ENCODE data around the gene ADGRG3. TPM values are rescaled to one million over a fixed set of nuclear protein-coding genes. Genes with fewer than 3 reads are reported as not detected.

Gene ADGRG3
- total and polyA plus RNA-seq, 2 of the 13 experiments (the other 11 are each of a cell fraction or from before 2014, with no cell fraction given): 2.7 to 11.8 TPM

DNA sequence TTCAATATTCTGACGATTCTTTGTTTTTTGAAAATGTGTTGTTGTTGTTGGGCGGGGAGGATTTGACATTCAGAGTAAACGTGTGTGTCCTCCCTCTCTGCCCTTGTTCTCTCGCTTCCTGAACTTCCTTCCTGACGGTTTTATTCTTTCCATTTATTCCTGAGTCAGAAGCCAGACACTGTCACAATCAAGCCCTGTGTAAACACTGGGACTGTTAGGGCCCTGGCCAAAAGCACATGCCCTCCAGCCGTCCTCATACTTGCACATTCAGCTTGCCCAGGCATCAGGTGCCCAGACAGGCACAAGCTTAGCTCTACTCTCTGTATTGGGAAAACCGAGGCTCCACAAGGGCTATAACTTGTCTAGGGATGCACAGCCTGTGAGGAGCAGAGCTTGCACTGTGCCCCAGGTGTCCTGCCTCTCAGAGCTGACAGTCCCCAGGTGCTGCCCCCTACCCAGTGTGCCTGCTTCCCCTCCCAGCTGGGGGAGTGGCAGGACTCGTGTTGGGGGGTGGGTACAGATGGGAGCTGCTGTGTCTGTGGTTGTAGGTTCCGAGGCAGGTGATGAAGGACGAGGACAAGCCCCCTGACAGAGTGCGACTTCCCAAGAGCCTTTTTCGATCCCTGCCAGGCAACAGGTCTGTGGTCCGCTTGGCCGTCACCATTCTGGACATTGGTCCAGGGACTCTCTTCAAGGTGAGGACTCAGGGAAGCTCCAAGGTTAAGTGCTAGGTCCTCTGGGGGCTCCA lies 9.7 kb downstream of the ADGRG3 start (continued):
- TF ChIP-seq ARID4A (CRISPR knock-in tag; IDR thresholded peaks at IDR 0.05; ENCODE audit: borderline replicate concordance) (no peak), THYN1 (CRISPR knock-in tag; IDR thresholded peaks at IDR 0.05; ENCODE audit: borderline replicate concordance, low read depth) (no peak), ZNF615 (CRISPR knock-in tag; IDR thresholded peaks at IDR 0.05; ENCODE audit: borderline replicate concordance) (no peak), ZNF12 (CRISPR knock-in tag; IDR thresholded peaks at IDR 0.05) (peak; percentile 84), ZNF589 (CRISPR knock-in tag; conservative IDR thresholded peaks at IDR 0.05) (no peak), SSRP1 (CRISPR knock-in tag; IDR thresholded peaks at IDR 0.05) (no peak), ELF1 (CRISPR knock-in tag; IDR thresholded peaks at IDR 0.05) (no peak), CEBPG (CRISPR knock-in tag; IDR thresholded peaks at IDR 0.05) (0 out of 2 replicates have a peak, but pooled peaks have one; percentile 9), TBP (CRISPR knock-in tag; IDR thresholded peaks at IDR 0.05) (no peak), FOXA1 (IDR thresholded peaks at IDR 0.05) (no peak), FOXA1 (CRISPR knock-in tag; IDR thresholded peaks at IDR 0.05) (peak; percentile 90), ZBTB7A (CRISPR knock-in tag; IDR thresholded peaks at IDR 0.05) (0 out of 2 replicates have a peak, but pooled peaks have one; percentile 15), ZNF768 (CRISPR knock-in tag; IDR thresholded peaks at IDR 0.05) (0 out of 2 replicates have a peak, but pooled peaks have one; percentile 48), RXRB (CRISPR knock-in tag; IDR thresholded peaks at IDR 0.05; ENCODE audit: borderline replicate concordance) (peak; percentile 36; the same call in 1 of the 2 replicates), ATF7 (IDR thresholded peaks at IDR 0.05) (no peak), ATF7 (CRISPR knock-in tag; IDR thresholded peaks at IDR 0.05) (no peak), MAFG (CRISPR knock-in tag; IDR thresholded peaks at IDR 0.05) (no peak), ZFX (CRISPR knock-in tag; IDR thresholded peaks at IDR 0.05; ENCODE audit: low read depth) (peak; percentile 28; the same call in 1 of the 2 replicates), TMF1 (CRISPR knock-in tag; IDR thresholded peaks at IDR 0.05; ENCODE audit: low read depth) (no peak), KLF11 (CRISPR knock-in tag; IDR thresholded peaks at IDR 0.05) (no peak)
- TF ChIP-seq, protein P1, sequence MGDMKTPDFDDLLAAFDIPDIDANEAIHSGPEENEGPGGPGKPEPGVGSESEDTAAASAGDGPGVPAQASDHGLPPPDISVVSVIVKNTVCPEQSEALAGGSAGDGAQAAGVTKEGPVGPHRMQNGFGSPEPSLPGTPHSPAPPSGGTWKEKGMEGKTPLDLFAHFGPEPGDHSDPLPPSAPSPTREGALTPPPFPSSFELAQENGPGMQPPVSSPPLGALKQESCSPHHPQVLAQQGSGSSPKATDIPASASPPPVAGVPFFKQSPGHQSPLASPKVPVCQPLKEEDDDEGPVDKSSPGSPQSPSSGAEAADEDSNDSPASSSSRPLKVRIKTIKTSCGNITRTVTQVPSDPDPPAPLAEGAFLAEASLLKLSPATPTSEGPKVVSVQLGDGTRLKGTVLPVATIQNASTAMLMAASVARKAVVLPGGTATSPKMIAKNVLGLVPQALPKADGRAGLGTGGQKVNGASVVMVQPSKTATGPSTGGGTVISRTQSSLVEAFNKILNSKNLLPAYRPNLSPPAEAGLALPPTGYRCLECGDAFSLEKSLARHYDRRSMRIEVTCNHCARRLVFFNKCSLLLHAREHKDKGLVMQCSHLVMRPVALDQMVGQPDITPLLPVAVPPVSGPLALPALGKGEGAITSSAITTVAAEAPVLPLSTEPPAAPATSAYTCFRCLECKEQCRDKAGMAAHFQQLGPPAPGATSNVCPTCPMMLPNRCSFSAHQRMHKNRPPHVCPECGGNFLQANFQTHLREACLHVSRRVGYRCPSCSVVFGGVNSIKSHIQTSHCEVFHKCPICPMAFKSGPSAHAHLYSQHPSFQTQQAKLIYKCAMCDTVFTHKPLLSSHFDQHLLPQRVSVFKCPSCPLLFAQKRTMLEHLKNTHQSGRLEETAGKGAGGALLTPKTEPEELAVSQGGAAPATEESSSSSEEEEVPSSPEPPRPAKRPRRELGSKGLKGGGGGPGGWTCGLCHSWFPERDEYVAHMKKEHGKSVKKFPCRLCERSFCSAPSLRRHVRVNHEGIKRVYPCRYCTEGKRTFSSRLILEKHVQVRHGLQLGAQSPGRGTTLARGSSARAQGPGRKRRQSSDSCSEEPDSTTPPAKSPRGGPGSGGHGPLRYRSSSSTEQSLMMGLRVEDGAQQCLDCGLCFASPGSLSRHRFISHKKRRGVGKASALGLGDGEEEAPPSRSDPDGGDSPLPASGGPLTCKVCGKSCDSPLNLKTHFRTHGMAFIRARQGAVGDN (CRISPR knock-in tag; IDR thresholded peaks at IDR 0.05): peak; percentile 34; the same call in 1 of the 2 replicates
- TF ChIP-seq, protein P2, sequence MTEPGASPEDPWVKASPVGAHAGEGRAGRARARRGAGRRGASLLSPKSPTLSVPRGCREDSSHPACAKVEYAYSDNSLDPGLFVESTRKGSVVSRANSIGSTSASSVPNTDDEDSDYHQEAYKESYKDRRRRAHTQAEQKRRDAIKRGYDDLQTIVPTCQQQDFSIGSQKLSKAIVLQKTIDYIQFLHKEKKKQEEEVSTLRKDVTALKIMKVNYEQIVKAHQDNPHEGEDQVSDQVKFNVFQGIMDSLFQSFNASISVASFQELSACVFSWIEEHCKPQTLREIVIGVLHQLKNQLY (CRISPR knock-in tag; IDR thresholded peaks at IDR 0.05): no peak

All from HepG2 (cell line).